GM19023 (cell line): ENCODE data around the gene TMEM123.
"Not testable (repeated sequence)": the region's sequence is repeated elsewhere in the genome, so short reads cannot be mapped to it uniquely, and the experiment has no call there.

Source experiments
- ATAC-seq: cut with Tn5 transposase; IDR thresholded peaks from one replicate; pipeline ENCODE4 v1.9.1; 2021; ENCODE audit warnings: mild to moderate bottlenecking, moderate library complexity; ENCODE audit not compliant: unreplicated experiment

The TMEM123 gene

GRCh38 chr11:102449651-102450570 is 2.7 kb downstream of the TMEM123 start:
- no peak for ATAC-seq

GRCh38 chr11:102448869-102449224 is 3.7 kb downstream of the TMEM123 start:
- no peak for ATAC-seq

- ATAC-seq = no peak
Measured at GRCh38 chr11:102447941-102448868, 4.4 kb downstream of the TMEM123 start.

- no peak for ATAC-seq
Measured at GRCh38 chr11:102447193-102447592, 5.4 kb downstream of the TMEM123 start.

GRCh38 chr11:102446606-102447005 is 6.0 kb downstream of the TMEM123 start:
- no peak for ATAC-seq

- not testable (repeated sequence) for ATAC-seq
Measured at GRCh38 chr11:102444693-102445092, 7.9 kb downstream of the TMEM123 start.

- not testable (repeated sequence) for ATAC-seq
Measured at GRCh38 chr11:102444142-102444541, 8.4 kb downstream of the TMEM123 start.

- not testable (repeated sequence) for ATAC-seq
Measured at GRCh38 chr11:102439063-102439363, 13.6 kb downstream of the TMEM123 start.

GRCh38 chr11:102438311-102439062 is 14.1 kb downstream of the TMEM123 start:
- no peak for ATAC-seq

- ATAC-seq = no peak
Measured at GRCh38 chr11:102437727-102438126, 14.8 kb downstream of the TMEM123 start.

GRCh38 chr11:102436976-102437375 is 15.6 kb downstream of the TMEM123 start:
- ATAC-seq = no peak

GRCh38 chr11:102436561-102436960 is 16.0 kb downstream of the TMEM123 start:
- ATAC-seq = no peak

GRCh38 chr11:102435688-102436087 is 16.9 kb downstream of the TMEM123 start:
- no peak for ATAC-seq

- ATAC-seq = not testable (repeated sequence)
Measured at GRCh38 chr11:102433571-102433970, 19.0 kb downstream of the TMEM123 start.

GRCh38 chr11:102432560-102432959 is 20.0 kb downstream of the TMEM123 start:
- ATAC-seq = not testable (repeated sequence)

- no peak for ATAC-seq
Measured at GRCh38 chr11:102431404-102431803, 21.2 kb downstream of the TMEM123 start.

GRCh38 chr11:102430158-102430836 is 22.3 kb downstream of the TMEM123 start:
- ATAC-seq = peak; percentile 84

GRCh38 chr11:102429691-102430090 is 22.9 kb downstream of the TMEM123 start:
- peak; percentile 6 for ATAC-seq

- ATAC-seq = no peak
Measured at GRCh38 chr11:102429226-102429625, 23.3 kb downstream of the TMEM123 start.

- ATAC-seq = no peak
Measured at GRCh38 chr11:102428696-102429095, 23.9 kb downstream of the TMEM123 start.
